GM23338 (cell line): ENCODE measurements around the gene RGCC.
"Not testable (repeated sequence)": the region's sequence is repeated elsewhere in the genome, so short reads cannot be mapped to it uniquely, and the experiment has no call there.

ENCODE experiments used
- CREB1 ChIP-seq: fragments of 250-450 bp; sonication (Bioruptor Pico); IDR thresholded peaks from 2 replicates; pipeline ENCODE4 v1.5.0; 2020; ENCODE audit warnings: low read depth, mild to moderate bottlenecking, moderate library complexity
- EZH2 ChIP-seq: fragments of 200-600 bp; sonication (generic); IDR thresholded peaks from one replicate; pipeline ENCODE4 v1.8.0; 2017; ENCODE audit warnings: antibody characterized with exemption, mild to moderate bottlenecking, low read depth; ENCODE audit not compliant: unreplicated experiment
- EZH2phosphoT487 ChIP-seq: fragments of 200-600 bp; sonication (generic); IDR thresholded peaks from one replicate; pipeline ENCODE4 v1.8.1; 2018; ENCODE audit warnings: antibody characterized with exemption; ENCODE audit not compliant: unreplicated experiment
- NANOG ChIP-seq: IDR thresholded peaks from 2 replicates; pipeline ENCODE4 v1.6.1; 2016; ENCODE audit warnings: antibody characterized with exemption, borderline replicate concordance
- POLR2AphosphoS5 ChIP-seq: IDR thresholded peaks from 2 replicates; pipeline ENCODE4 v1.6.1; 2016; ENCODE audit warnings: antibody characterized with exemption, low read depth
- ZNF331 ChIP-seq: fragments of 250-450 bp; sonication (Bioruptor Pico); IDR thresholded peaks from 2 replicates; pipeline ENCODE4 v1.5.0; 2020; ENCODE audit warnings: low read depth, mild to moderate bottlenecking, moderate library complexity
- TF ChIP-seq, protein P1 (sequence below), 2 experiments: fragments of 200-600 bp in 1 of 2; sonication (generic) in 1 of 2; conservative IDR thresholded peaks; 2 replicates each; pipeline versions ENCODE4 v1.5.1 to v1.6.1; 2016 to 2017; ENCODE audit warnings: antibody characterized with exemption in 2 of 2, low read depth in 2 of 2, mild to moderate bottlenecking in 2 of 2, moderate library complexity in 1 of 2
- TF ChIP-seq, protein P2 (sequence below): IDR thresholded peaks from one replicate; pipeline ENCODE4 v1.6.1; 2018; ENCODE audit warnings: antibody characterized with exemption; ENCODE audit not compliant: unreplicated experiment
- TF ChIP-seq, protein P3 (sequence below): IDR thresholded peaks from 2 replicates; pipeline ENCODE4 v1.6.1; 2016; ENCODE audit warnings: antibody characterized with exemption

DNA sequence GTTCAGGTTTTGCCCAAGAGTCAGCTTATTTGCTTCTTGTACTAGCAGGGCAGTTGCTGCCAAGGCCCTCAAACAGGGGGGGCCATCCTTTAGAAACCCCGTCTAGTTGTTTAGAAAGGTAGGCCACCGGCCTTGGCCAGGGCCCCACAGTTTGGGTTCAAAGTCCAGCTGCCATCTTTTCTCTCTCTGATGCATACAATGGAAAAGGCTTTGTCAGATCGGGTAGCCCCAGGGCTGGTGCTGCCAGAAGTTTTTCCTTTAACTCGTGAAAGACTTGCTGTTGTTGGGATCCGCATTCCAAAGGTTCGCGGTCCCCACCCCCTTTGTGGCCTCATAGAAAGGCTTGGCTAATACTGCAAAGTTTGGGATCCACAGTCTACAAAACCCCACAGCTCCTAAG lies 35.4 kb upstream of the RGCC start:
- TF ChIP-seq, protein P1, sequence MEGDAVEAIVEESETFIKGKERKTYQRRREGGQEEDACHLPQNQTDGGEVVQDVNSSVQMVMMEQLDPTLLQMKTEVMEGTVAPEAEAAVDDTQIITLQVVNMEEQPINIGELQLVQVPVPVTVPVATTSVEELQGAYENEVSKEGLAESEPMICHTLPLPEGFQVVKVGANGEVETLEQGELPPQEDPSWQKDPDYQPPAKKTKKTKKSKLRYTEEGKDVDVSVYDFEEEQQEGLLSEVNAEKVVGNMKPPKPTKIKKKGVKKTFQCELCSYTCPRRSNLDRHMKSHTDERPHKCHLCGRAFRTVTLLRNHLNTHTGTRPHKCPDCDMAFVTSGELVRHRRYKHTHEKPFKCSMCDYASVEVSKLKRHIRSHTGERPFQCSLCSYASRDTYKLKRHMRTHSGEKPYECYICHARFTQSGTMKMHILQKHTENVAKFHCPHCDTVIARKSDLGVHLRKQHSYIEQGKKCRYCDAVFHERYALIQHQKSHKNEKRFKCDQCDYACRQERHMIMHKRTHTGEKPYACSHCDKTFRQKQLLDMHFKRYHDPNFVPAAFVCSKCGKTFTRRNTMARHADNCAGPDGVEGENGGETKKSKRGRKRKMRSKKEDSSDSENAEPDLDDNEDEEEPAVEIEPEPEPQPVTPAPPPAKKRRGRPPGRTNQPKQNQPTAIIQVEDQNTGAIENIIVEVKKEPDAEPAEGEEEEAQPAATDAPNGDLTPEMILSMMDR (conservative IDR thresholded peaks at IDR 0.05; ENCODE audit: low read depth in 2 of 2) = not testable (repeated sequence)
- TF ChIP-seq POLR2AphosphoS5; EZH2phosphoT487; NANOG; EZH2; CREB1 (CRISPR knock-in tag); ZNF331 (CRISPR knock-in tag): not testable (repeated sequence)
- TF ChIP-seq, protein P2, sequence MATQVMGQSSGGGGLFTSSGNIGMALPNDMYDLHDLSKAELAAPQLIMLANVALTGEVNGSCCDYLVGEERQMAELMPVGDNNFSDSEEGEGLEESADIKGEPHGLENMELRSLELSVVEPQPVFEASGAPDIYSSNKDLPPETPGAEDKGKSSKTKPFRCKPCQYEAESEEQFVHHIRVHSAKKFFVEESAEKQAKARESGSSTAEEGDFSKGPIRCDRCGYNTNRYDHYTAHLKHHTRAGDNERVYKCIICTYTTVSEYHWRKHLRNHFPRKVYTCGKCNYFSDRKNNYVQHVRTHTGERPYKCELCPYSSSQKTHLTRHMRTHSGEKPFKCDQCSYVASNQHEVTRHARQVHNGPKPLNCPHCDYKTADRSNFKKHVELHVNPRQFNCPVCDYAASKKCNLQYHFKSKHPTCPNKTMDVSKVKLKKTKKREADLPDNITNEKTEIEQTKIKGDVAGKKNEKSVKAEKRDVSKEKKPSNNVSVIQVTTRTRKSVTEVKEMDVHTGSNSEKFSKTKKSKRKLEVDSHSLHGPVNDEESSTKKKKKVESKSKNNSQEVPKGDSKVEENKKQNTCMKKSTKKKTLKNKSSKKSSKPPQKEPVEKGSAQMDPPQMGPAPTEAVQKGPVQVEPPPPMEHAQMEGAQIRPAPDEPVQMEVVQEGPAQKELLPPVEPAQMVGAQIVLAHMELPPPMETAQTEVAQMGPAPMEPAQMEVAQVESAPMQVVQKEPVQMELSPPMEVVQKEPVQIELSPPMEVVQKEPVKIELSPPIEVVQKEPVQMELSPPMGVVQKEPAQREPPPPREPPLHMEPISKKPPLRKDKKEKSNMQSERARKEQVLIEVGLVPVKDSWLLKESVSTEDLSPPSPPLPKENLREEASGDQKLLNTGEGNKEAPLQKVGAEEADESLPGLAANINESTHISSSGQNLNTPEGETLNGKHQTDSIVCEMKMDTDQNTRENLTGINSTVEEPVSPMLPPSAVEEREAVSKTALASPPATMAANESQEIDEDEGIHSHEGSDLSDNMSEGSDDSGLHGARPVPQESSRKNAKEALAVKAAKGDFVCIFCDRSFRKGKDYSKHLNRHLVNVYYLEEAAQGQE = not testable (repeated sequence)
- TF ChIP-seq, protein P3, sequence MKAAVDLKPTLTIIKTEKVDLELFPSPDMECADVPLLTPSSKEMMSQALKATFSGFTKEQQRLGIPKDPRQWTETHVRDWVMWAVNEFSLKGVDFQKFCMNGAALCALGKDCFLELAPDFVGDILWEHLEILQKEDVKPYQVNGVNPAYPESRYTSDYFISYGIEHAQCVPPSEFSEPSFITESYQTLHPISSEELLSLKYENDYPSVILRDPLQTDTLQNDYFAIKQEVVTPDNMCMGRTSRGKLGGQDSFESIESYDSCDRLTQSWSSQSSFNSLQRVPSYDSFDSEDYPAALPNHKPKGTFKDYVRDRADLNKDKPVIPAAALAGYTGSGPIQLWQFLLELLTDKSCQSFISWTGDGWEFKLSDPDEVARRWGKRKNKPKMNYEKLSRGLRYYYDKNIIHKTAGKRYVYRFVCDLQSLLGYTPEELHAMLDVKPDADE = not testable (repeated sequence)
